ENCODE results near the gene KHSRP. TPM values are rescaled to one million over a fixed set of nuclear protein-coding genes. Genes with fewer than 3 reads are reported as not detected.

KHSRP gene
- total and polyA plus RNA-seq, 2 of the 13 experiments (the other 11 are each of a cell fraction or from before 2014, with no cell fraction given), result 72.1 to 129 TPM

DNA sequence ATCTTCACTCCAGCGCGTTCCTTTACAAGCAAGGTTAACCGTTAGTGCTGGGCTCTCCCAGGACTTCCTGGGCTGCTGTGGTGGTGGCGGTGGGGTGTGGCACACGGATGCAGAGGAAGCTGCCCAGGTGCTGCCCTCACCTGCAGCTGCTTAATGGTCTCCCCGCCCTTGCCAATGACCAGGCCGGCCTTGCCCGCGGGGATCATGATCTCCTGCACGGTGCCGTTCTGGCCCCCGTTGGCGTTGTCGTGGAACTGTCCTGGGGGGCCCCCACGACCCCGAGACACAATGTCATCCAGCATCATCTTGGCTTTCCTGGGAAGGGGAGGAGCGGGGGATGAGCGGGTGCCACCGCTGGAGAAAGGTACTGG is 6.1 kb downstream of the KHSRP start:
- H3K4me2 ChIP-seq (ENCODE audit: low read depth, low read length), result no peak overlapping the region
- no peaks in the 10 kb centered on the region; a peak in 1 of 5 replicates for H3K27me3 ChIP-seq (ENCODE audit: control insufficient read depth in 1 of 2, insufficient read depth in 2 of 2, low read length in 2 of 2)
- DNase-seq (ENCODE audit: low spot score) (no peak), FAIRE-seq (no peak), ATAC-seq (no peak)
- TF ChIP-seq RBFOX2 (IDR thresholded peaks at IDR 0.05; ENCODE audit: low read depth, low read length) (peak; percentile 40; the same call in 1 of the 2 replicates), AGO2 (optimal IDR thresholded peaks at IDR 0.05; ENCODE audit: low read depth, low read length) (peak; percentile 30), ZNF577 (CRISPR knock-in tag; IDR thresholded peaks at IDR 0.05; ENCODE audit: borderline replicate concordance, low read depth) (no peak), ZNF33B (CRISPR knock-in tag; IDR thresholded peaks at IDR 0.05) (no peak), SRSF1 (optimal IDR thresholded peaks at IDR 0.05; ENCODE audit: low read depth, low read length) (peak; percentile 14)
- TF ChIP-seq, protein P1, sequence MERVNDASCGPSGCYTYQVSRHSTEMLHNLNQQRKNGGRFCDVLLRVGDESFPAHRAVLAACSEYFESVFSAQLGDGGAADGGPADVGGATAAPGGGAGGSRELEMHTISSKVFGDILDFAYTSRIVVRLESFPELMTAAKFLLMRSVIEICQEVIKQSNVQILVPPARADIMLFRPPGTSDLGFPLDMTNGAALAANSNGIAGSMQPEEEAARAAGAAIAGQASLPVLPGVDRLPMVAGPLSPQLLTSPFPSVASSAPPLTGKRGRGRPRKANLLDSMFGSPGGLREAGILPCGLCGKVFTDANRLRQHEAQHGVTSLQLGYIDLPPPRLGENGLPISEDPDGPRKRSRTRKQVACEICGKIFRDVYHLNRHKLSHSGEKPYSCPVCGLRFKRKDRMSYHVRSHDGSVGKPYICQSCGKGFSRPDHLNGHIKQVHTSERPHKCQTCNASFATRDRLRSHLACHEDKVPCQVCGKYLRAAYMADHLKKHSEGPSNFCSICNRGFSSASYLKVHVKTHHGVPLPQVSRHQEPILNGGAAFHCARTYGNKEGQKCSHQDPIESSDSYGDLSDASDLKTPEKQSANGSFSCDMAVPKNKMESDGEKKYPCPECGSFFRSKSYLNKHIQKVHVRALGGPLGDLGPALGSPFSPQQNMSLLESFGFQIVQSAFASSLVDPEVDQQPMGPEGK (CRISPR knock-in tag; IDR thresholded peaks at IDR 0.05), result no peak
- intact Hi-C loops (cut with micrococcal nuclease; ENCODE audit: unreplicated experiment) (no loop called here), in situ Hi-C loops (cut with HindIII; ENCODE audit: extremely low pct_ligation_motif_present, low pct_unique_long_range_greater_than_20kb) (no loop called here)
- POLR2A ChIA-PET, result no interaction called here
- H2AFZ ChIP-seq (ENCODE audit: low read length), result no peak overlapping the region
- no peak overlapping the region for H3K4me3 ChIP-seq (replicated peaks in 1 of 3; ENCODE audit: insufficient read depth in 1 of 3, low read depth in 2 of 3, low read length in 3 of 3)
- CTCF ChIA-PET (ENCODE audit: low intra/inter-chr PET ratio, low total read pairs), result no interaction called here
- H3K4me1 ChIP-seq (ENCODE audit: insufficient read depth, low read length), result peaks cover 19% of the 10 kb centered on the region
- H3K9ac ChIP-seq (ENCODE audit: insufficient read depth, low read depth, low read length), result no peak overlapping the region
- H4K20me1 ChIP-seq (ENCODE audit: insufficient read depth, low read length), result peaks cover 45% of the 10 kb centered on the region
- 99% methylated on average over 10 of the region's 19 CpGs for WGBS (ENCODE audit: low lambda C conversion rate)
- peaks cover 47 to 88% of the 10 kb centered on the region in 2 experiments for H3K36me3 ChIP-seq (replicated peaks in 1 of 2; ENCODE audit: control insufficient read depth in 1 of 2, insufficient read depth in 2 of 2, low read length in 2 of 2)
- peaks cover 47% of the 10 kb centered on the region for H3K79me2 ChIP-seq (ENCODE audit: insufficient read depth, low read length)
- H3K9me3 ChIP-seq (ENCODE audit: low read length), result no peaks in the 10 kb centered on the region
- no peak overlapping the region for H3K27ac ChIP-seq (ENCODE audit: extremely low read length, insufficient read depth, low read length)
- BruUV-seq (replicated peaks), result no TSS peak
